HCT116 (cell line): ENCODE measurements around the gene VAMP8. TPM values are rescaled to one million over a fixed set of nuclear protein-coding genes. Genes with fewer than 3 reads are reported as not detected.

Experiments used
- ATAC-seq: fragments of 200-7000 bp; cut with Tn5 transposase; 2 replicates; pipeline ENCODE4 v1.9.1; 2020; ENCODE audit warnings: mild to moderate bottlenecking, moderate library complexity
- BruUV-seq: library from RNA; stranded (reverse); fragments of 400-500 nt; replicated peaks from 2 replicates; lab custom pipeline; 2021; lab: Mats Ljungman, UMichigan
- CTCF ChIA-PET: fragments of 300-600 bp; sonication (Branson Sonifier 250); formaldehyde crosslinking; loops from one replicate; lab custom pipeline; 2021; ENCODE audit warnings: antibody characterized with exemption; lab: Charles Lee
- POLR2A ChIA-PET: fragments of 300-600, 350-600 bp; sonication (Branson Sonifier 250); formaldehyde crosslinking; loops from one replicate; lab custom pipeline; 2021; ENCODE audit warnings: antibody characterized with exemption; lab: Charles Lee
- RAD21 ChIA-PET, 2 experiments: fragments of 300-600 bp; sonication (Branson Sonifier 250); formaldehyde crosslinking; loops; one replicate each; lab custom pipeline; 2023; ENCODE audit warnings: low total read pairs in 2 of 2; ENCODE audit not compliant: uncharacterized antibody in 2 of 2, unreplicated experiment in 2 of 2, low non-redundant PET in 1 of 2; lab: Charles Lee
- DNase-seq: peaks from one replicate; pipeline ENCODE4 v3.0.0-alpha.2; 2010; ENCODE audit warnings: low read depth, low spot score
- H2AFZ ChIP-seq: fragments of 200-600 bp; shearing (Covaris generic), sonication (generic); 2 replicates; pipeline ENCODE4 v1.6.1; 2017; ENCODE audit warnings: low read depth, mixed run types, mixed read lengths, antibody characterized with exemption, low read length; ENCODE audit not compliant: poor library complexity, severe bottlenecking
- H3K27ac ChIP-seq: 2 replicates; pipeline ENCODE4 v1.5.1; 2012; ENCODE audit warnings: low read depth, low read length
- H3K27me3 ChIP-seq: fragments of 200-600 bp; sonication (generic); 2 replicates; pipeline ENCODE4 v1.6.1; 2016; ENCODE audit warnings: mixed run types, low read length, mixed read lengths; ENCODE audit not compliant: insufficient read depth
- H3K36me3 ChIP-seq, 2 experiments: fragments of 200-500 bp in 1 of 2; fragments of 200-600 bp in 1 of 2; sonication (Bioruptor generic) in 1 of 2; sonication (generic) in 1 of 2; 2 replicates each; pipeline versions ENCODE4 v1.5.1 to v1.6.1; 2014 to 2016; ENCODE audit warnings: low read length in 2 of 2, inconsistent platforms in 1 of 2, mixed read lengths in 1 of 2, mixed run types in 1 of 2; ENCODE audit not compliant: insufficient read depth in 2 of 2, control insufficient read depth in 1 of 2
- H3K4me1 ChIP-seq, 2 experiments: fragments of 200-600 bp in 1 of 2; sonication (generic) in 1 of 2; 2 replicates each; pipeline versions ENCODE4 v1.5.1 to v1.6.1; 2012 to 2017; ENCODE audit warnings: low read length in 2 of 2, inconsistent platforms in 1 of 2, mild to moderate bottlenecking in 1 of 2, mixed read lengths in 1 of 2, mixed run types in 1 of 2, moderate library complexity in 1 of 2; ENCODE audit not compliant: insufficient read depth in 2 of 2, control insufficient read depth in 1 of 2
- H3K4me2 ChIP-seq: fragments of 200-600 bp; sonication (generic); 2 replicates; pipeline ENCODE4 v1.6.1; 2017; ENCODE audit warnings: mixed run types, low read length, mixed read lengths
- H3K4me3 ChIP-seq, 2 experiments: fragments of 200-600 bp in 1 of 2; sonication (generic) in 1 of 2; replicated peaks in 1 of 2; 2 replicates each; pipeline ENCODE4 v1.5.1; 2011 to 2016; ENCODE audit warnings: low read length in 2 of 2, control low read depth in 1 of 2, low read depth in 1 of 2, mild to moderate bottlenecking in 1 of 2, mixed read lengths in 1 of 2, mixed run types in 1 of 2
- H3K79me2 ChIP-seq: fragments of 200-600 bp; sonication (generic); 2 replicates; pipeline ENCODE4 v1.6.1; 2017; ENCODE audit warnings: mild to moderate bottlenecking, mixed run types, low read length, moderate library complexity, mixed read lengths; ENCODE audit not compliant: insufficient read depth
- H3K9ac ChIP-seq: fragments of 200-600 bp; sonication (generic); 2 replicates; pipeline ENCODE4 v1.6.1; 2016; ENCODE audit warnings: low read length, mixed read lengths
- H3K9me2 ChIP-seq: fragments of 200-600 bp; sonication (generic), shearing (Covaris generic); 2 replicates; pipeline ENCODE4 v1.6.1; 2017; ENCODE audit warnings: mixed run types, mild to moderate bottlenecking, moderate library complexity; ENCODE audit not compliant: insufficient read depth
- H3K9me3 ChIP-seq, 2 experiments: fragments of 200-500 bp in 1 of 2; fragments of 200-600 bp in 1 of 2; sonication (Bioruptor generic) in 1 of 2; sonication (generic) in 1 of 2; 2 replicates each; pipeline ENCODE4 v1.6.1; 2014 to 2017; ENCODE audit warnings: low read length in 2 of 2, mixed read lengths in 2 of 2, inconsistent platforms in 1 of 2, low read depth in 1 of 2, mild to moderate bottlenecking in 1 of 2, mixed run types in 1 of 2, moderate library complexity in 1 of 2; ENCODE audit not compliant: control insufficient read depth in 1 of 2, insufficient read depth in 1 of 2
- H4K20me1 ChIP-seq: fragments of 200-600 bp; sonication (generic), shearing (Covaris generic); 2 replicates; pipeline ENCODE4 v1.6.1; 2017; ENCODE audit warnings: mixed run types, mild to moderate bottlenecking, moderate library complexity; ENCODE audit not compliant: insufficient read depth
- CBX3 ChIP-seq: IDR thresholded peaks from 2 replicates; pipeline ENCODE4 v1.6.1; 2012; ENCODE audit warnings: low read depth
- CEBPB ChIP-seq: IDR thresholded peaks from 2 replicates; pipeline ENCODE4 v1.6.1; 2012; ENCODE audit warnings: low read depth
- EZH2 ChIP-seq: fragments of 200-600 bp; sonication (generic); IDR thresholded peaks from 2 replicates; pipeline ENCODE4 v1.6.1; 2017; ENCODE audit warnings: antibody characterized with exemption, mixed run types
- EZH2phosphoT487 ChIP-seq: fragments of 200-600 bp; IDR thresholded peaks from 2 replicates; pipeline ENCODE4 v1.6.1; 2018; ENCODE audit warnings: antibody characterized with exemption, borderline replicate concordance
- POLR2A ChIP-seq: IDR thresholded peaks from 2 replicates; pipeline ENCODE4 v1.7.0; 2011; ENCODE audit warnings: borderline replicate concordance; ENCODE audit not compliant: insufficient read depth, insufficient read length; ENCODE audit errors: extremely low read depth
- RAD21 ChIP-seq: IDR thresholded peaks from 2 replicates; pipeline ENCODE4 v1.6.1; 2012; ENCODE audit warnings: low read depth, mild to moderate bottlenecking
- SIN3A ChIP-seq: IDR thresholded peaks from 2 replicates; pipeline ENCODE4 v1.6.1; 2012; ENCODE audit warnings: low read depth
- YY1 ChIP-seq: IDR thresholded peaks from 2 replicates; pipeline ENCODE4 v1.6.1; 2011; ENCODE audit warnings: low read length, low read depth, moderate library complexity, mild to moderate bottlenecking; ENCODE audit not compliant: insufficient replicate concordance; ENCODE audit errors: extremely low read depth
- ZNF274 ChIP-seq: fragments of 200-500 bp; sonication (Bioruptor generic); IDR thresholded peaks from 2 replicates; pipeline ENCODE4 v1.6.1; 2014; ENCODE audit warnings: mild to moderate bottlenecking, low read depth, low read length, inconsistent platforms
- intact Hi-C: fragments of 100-400 bp; cut with micrococcal nuclease; formaldehyde crosslinking; loops from 2 replicates; pipeline ENCODE4 v1.10.0; 2022
- total RNA-seq: library from RNA; stranded (reverse); gene quantifications from one replicate; pipeline ENCODE4 v1.2.1, GENCODE V29; 2021; ENCODE audit not compliant: unreplicated experiment
- TF ChIP-seq, protein P1 (sequence below): IDR thresholded peaks from 2 replicates; pipeline ENCODE4 v1.6.1; 2012
- TF ChIP-seq, protein P2 (sequence below), 3 experiments: fragments of 200-600 bp in 1 of 3; sonication (generic) in 1 of 3; IDR thresholded peaks in 2 of 3; conservative IDR thresholded peaks in 1 of 3; 2 replicates each; pipeline ENCODE4 v1.5.1; 2012 to 2017; ENCODE audit warnings: low read depth in 2 of 3, low read length in 2 of 3, antibody characterized with exemption in 1 of 3, borderline replicate concordance in 1 of 3, control low read depth in 1 of 3, mild to moderate bottlenecking in 1 of 3, mixed read lengths in 1 of 3, mixed run types in 1 of 3, moderate library complexity in 1 of 3; ENCODE audit not compliant: insufficient read depth in 1 of 3
- TF ChIP-seq, protein P3 (sequence below): IDR thresholded peaks from 2 replicates; pipeline ENCODE4 v1.6.1; 2012; ENCODE audit warnings: low read depth

VAMP8 gene
- total RNA-seq, 1 experiment from 2014 or later = 52.6 TPM

DNA sequence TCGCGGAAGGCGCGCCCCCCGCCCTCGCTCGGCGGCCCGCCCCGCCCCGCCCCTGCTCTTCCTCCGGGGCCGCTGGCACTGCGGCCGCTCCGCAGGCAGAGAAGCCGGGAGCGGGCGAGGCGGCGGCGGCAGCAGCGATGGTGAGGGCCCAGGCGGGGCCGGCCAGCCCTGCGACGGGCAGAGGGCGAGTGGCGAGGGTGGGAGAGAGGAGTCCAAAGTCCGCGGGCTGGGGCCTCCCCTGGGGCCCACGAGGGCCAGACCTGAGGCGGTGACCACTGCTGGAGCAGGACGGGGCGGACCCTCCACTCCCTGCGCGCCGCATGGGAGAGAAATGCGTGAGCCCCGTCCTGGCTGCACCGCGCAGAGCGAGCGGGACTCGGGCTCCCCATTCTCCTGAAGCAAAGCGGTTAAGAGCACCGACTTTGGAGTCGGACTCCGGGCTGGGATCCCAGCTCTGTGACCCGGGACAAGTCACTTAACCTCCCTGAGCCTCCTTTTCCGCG is 7.0 kb downstream of the VAMP8 start, which contains the start of gene VAMP5:
TSS of gene VAMP5 (plus strand) at position 78 of the 503 bp plus-strand sequence. CDS start at position 138, 60 bp downstream.
- ChIA-PET RAD21 (no interaction called here), CTCF (no interaction called here), POLR2A (interaction anchor here (1.0 to 1.1 kb wide), 2 partner anchors 11 to 27 kb away, joined by 3 read pairs; partner anchors contain the start of genes C2orf68 and RNF181)
- Histone ChIP-seq H4K20me1 (no peaks in the 10 kb centered on the region), H3K27ac (peak within 1 kb of the TSS; percentile 75), H3K9me2 (no peaks in the 10 kb centered on the region), H3K9me3 (no peaks in the 10 kb centered on the region), H3K79me2 (no peaks in the 10 kb centered on the region), H3K4me3 (peak within 1 kb of the TSS in 1 of 2 experiments; percentile 27; a peak in 2 of 4 replicates), H3K4me1 (peaks cover 20 to 23% of the 10 kb centered on the region in 2 experiments), H3K36me3 (peaks cover 0 to 4% of the 10 kb centered on the region in 2 experiments; a peak in 2 of 4 replicates), H2AFZ (no peak within 1 kb of the TSS), H3K9ac (peak within 1 kb of the TSS; percentile 46), H3K27me3 (no peaks in the 10 kb centered on the region), H3K4me2 (peak within 1 kb of the TSS; percentile 78)
- intact Hi-C loops = no loop called here
- ATAC-seq (no peak), DNase-seq (no peak)
- BruUV-seq = no TSS peak
- no peak for TF ChIP-seq ZNF274
- TF ChIP-seq EZH2phosphoT487 = no peak
- no peak for TF ChIP-seq RAD21
- no peak for TF ChIP-seq YY1
- TF ChIP-seq, protein P1, sequence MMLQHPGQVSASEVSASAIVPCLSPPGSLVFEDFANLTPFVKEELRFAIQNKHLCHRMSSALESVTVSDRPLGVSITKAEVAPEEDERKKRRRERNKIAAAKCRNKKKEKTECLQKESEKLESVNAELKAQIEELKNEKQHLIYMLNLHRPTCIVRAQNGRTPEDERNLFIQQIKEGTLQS = no peak
- TF ChIP-seq, protein P2, sequence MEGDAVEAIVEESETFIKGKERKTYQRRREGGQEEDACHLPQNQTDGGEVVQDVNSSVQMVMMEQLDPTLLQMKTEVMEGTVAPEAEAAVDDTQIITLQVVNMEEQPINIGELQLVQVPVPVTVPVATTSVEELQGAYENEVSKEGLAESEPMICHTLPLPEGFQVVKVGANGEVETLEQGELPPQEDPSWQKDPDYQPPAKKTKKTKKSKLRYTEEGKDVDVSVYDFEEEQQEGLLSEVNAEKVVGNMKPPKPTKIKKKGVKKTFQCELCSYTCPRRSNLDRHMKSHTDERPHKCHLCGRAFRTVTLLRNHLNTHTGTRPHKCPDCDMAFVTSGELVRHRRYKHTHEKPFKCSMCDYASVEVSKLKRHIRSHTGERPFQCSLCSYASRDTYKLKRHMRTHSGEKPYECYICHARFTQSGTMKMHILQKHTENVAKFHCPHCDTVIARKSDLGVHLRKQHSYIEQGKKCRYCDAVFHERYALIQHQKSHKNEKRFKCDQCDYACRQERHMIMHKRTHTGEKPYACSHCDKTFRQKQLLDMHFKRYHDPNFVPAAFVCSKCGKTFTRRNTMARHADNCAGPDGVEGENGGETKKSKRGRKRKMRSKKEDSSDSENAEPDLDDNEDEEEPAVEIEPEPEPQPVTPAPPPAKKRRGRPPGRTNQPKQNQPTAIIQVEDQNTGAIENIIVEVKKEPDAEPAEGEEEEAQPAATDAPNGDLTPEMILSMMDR (IDR thresholded peaks at IDR 0.05 in 2 of 3, conservative IDR thresholded peaks at IDR 0.05 in 1 of 3; ENCODE audit: borderline replicate concordance in 1 of 3, insufficient read depth in 1 of 3, low read depth in 2 of 3, low read length in 2 of 3) = no peak
- no peak for TF ChIP-seq EZH2
- no peak for TF ChIP-seq CEBPB
- TF ChIP-seq SIN3A = no peak
- TF ChIP-seq POLR2A = no peak
- TF ChIP-seq, protein P3, sequence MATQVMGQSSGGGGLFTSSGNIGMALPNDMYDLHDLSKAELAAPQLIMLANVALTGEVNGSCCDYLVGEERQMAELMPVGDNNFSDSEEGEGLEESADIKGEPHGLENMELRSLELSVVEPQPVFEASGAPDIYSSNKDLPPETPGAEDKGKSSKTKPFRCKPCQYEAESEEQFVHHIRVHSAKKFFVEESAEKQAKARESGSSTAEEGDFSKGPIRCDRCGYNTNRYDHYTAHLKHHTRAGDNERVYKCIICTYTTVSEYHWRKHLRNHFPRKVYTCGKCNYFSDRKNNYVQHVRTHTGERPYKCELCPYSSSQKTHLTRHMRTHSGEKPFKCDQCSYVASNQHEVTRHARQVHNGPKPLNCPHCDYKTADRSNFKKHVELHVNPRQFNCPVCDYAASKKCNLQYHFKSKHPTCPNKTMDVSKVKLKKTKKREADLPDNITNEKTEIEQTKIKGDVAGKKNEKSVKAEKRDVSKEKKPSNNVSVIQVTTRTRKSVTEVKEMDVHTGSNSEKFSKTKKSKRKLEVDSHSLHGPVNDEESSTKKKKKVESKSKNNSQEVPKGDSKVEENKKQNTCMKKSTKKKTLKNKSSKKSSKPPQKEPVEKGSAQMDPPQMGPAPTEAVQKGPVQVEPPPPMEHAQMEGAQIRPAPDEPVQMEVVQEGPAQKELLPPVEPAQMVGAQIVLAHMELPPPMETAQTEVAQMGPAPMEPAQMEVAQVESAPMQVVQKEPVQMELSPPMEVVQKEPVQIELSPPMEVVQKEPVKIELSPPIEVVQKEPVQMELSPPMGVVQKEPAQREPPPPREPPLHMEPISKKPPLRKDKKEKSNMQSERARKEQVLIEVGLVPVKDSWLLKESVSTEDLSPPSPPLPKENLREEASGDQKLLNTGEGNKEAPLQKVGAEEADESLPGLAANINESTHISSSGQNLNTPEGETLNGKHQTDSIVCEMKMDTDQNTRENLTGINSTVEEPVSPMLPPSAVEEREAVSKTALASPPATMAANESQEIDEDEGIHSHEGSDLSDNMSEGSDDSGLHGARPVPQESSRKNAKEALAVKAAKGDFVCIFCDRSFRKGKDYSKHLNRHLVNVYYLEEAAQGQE = no peak
- TF ChIP-seq CBX3 = no peak
